Endothelial cell of umbilical vein (primary cell): ENCODE results near the gene NKX1-1. TPM values are rescaled to one million over a fixed set of nuclear protein-coding genes. Genes with fewer than 3 reads are reported as not detected.

Experiments used
- BruUV-seq: library from RNA; stranded (reverse); fragments of 400-500 nt; replicated peaks from 2 replicates; lab custom pipeline; 2021; lab: Mats Ljungman, UMichigan
- CTCF ChIA-PET: fragments of 300-600, 350-600 bp; sonication (Branson Sonifier 250); formaldehyde crosslinking; loops from one replicate; lab custom pipeline; 2021; ENCODE audit warnings: antibody characterized with exemption, inconsistent platforms; lab: Charles Lee
- POLR2A ChIA-PET: fragments of 300-600, 350-600 bp; sonication (Branson Sonifier 250); formaldehyde crosslinking; loops from one replicate; lab custom pipeline; 2021; ENCODE audit warnings: antibody characterized with exemption, inconsistent platforms; lab: Charles Lee
- DNase-seq: peaks from one replicate; pipeline ENCODE4 v3.0.0-alpha.2; 2011; ENCODE audit warnings: low read depth, low spot score
- FAIRE-seq: peaks from 2 replicates; lab custom pipeline; 2011; peaks lifted over from hg19 to GRCh38; lab: Jason Lieb, UNC
- H2AFZ ChIP-seq: 2 replicates; pipeline ENCODE4 v1.6.0; 2012; ENCODE audit warnings: low read depth, low read length, control low read depth, inconsistent platforms
- H3K27ac ChIP-seq: 2 replicates; pipeline ENCODE4 v1.5.1; 2011; ENCODE audit warnings: low read depth, mild to moderate bottlenecking, control low read depth, low read length, moderate library complexity; ENCODE audit not compliant: insufficient read depth
- H3K27me3 ChIP-seq, 2 experiments: 2 replicates each; pipeline versions ENCODE4 v1.6.0 to v1.6.1; 2011; ENCODE audit warnings: low read length in 2 of 2, mixed read lengths in 1 of 2; ENCODE audit not compliant: control insufficient read depth in 2 of 2, insufficient read depth in 2 of 2
- H3K36me3 ChIP-seq, 2 experiments: 2 replicates in 1 of 2; 3 replicates in 1 of 2; pipeline ENCODE4 v1.5.1; 2011; ENCODE audit warnings: low read length in 2 of 2, mild to moderate bottlenecking in 1 of 2, moderate library complexity in 1 of 2; ENCODE audit not compliant: control insufficient read depth in 2 of 2, insufficient read depth in 2 of 2; ENCODE audit errors: extremely low read depth in 1 of 2
- H3K4me1 ChIP-seq: 3 replicates; pipeline ENCODE4 v1.5.1; 2011; ENCODE audit warnings: mild to moderate bottlenecking, low read length; ENCODE audit not compliant: control insufficient read depth, insufficient read depth; ENCODE audit errors: extremely low read depth
- H3K4me2 ChIP-seq: 2 replicates; pipeline ENCODE4 v1.6.1; 2011; ENCODE audit warnings: low read length, control low read depth, mixed read lengths; ENCODE audit not compliant: insufficient read depth
- H3K4me3 ChIP-seq, 3 experiments: fragments of 200-600 bp in 1 of 3; sonication (generic), shearing (Covaris generic) in 1 of 3; replicated peaks in 1 of 3; 2 replicates each; pipeline ENCODE4 v1.5.1; 2011 to 2016; ENCODE audit warnings: control low read depth in 3 of 3, low read length in 3 of 3, mild to moderate bottlenecking in 2 of 3, inconsistent platforms in 1 of 3, low read depth in 1 of 3, moderate library complexity in 1 of 3; ENCODE audit not compliant: insufficient read depth in 1 of 3
- H3K79me2 ChIP-seq: 2 replicates; pipeline ENCODE4 v1.6.0; 2012; ENCODE audit warnings: low read length, inconsistent platforms; ENCODE audit not compliant: control insufficient read depth, insufficient read depth
- H3K9ac ChIP-seq: replicated peaks from 2 replicates; pipeline ENCODE3; 2011; ENCODE audit warnings: low read length, control low read depth; ENCODE audit not compliant: insufficient read depth; ENCODE audit errors: extremely low read depth
- H3K9me1 ChIP-seq: replicated peaks from 3 replicates; pipeline ENCODE4 v1.6.0; 2011; ENCODE audit warnings: mild to moderate bottlenecking, low read length; ENCODE audit not compliant: control insufficient read depth, insufficient read depth; ENCODE audit errors: extremely low read depth
- H3K9me3 ChIP-seq: replicated peaks from 2 replicates; pipeline ENCODE4 v1.5.1; 2012; ENCODE audit warnings: low read length, inconsistent platforms; ENCODE audit not compliant: control insufficient read depth, insufficient read depth
- H4K20me1 ChIP-seq: replicated peaks from 2 replicates; pipeline ENCODE3; 2011; ENCODE audit warnings: mild to moderate bottlenecking, low read length; ENCODE audit not compliant: control insufficient read depth, insufficient read depth; ENCODE audit errors: extremely low read depth
- EZH2 ChIP-seq: IDR thresholded peaks from 2 replicates; pipeline ENCODE4 v1.6.1; 2012; ENCODE audit warnings: borderline replicate concordance, low read depth, mild to moderate bottlenecking, moderate library complexity, low read length, inconsistent platforms; ENCODE audit not compliant: severe bottlenecking
- FOS ChIP-seq: IDR thresholded peaks from 2 replicates; pipeline ENCODE4 v1.6.1; 2011; ENCODE audit warnings: mild to moderate bottlenecking, low read length, moderate library complexity, borderline replicate concordance; ENCODE audit not compliant: insufficient read depth
- GATA2 ChIP-seq: IDR thresholded peaks from 2 replicates; pipeline ENCODE4 v1.7.0; 2011; ENCODE audit warnings: low read depth, mild to moderate bottlenecking, moderate library complexity, mixed read lengths, low read length; ENCODE audit not compliant: insufficient read length, insufficient read depth
- JUN ChIP-seq: IDR thresholded peaks from 2 replicates; pipeline ENCODE4 v1.6.1; 2011; ENCODE audit warnings: borderline replicate concordance, low read depth; ENCODE audit not compliant: insufficient read length, insufficient read depth
- POLR2A ChIP-seq: IDR thresholded peaks from 2 replicates; pipeline ENCODE4 v1.6.1; 2012; ENCODE audit warnings: low read depth, mild to moderate bottlenecking, control low read depth, low read length
- POLR2AphosphoS5 ChIP-seq: IDR thresholded peaks from 2 replicates; pipeline ENCODE4 v1.6.1; 2012; ENCODE audit warnings: low read depth, mild to moderate bottlenecking, control low read depth, low read length, moderate library complexity; ENCODE audit not compliant: insufficient read depth
- dilution Hi-C: fragments of 300-500 bp; cut with MboI; formaldehyde crosslinking; loops from one replicate; pipeline ENCODE4 v1.15.0; 2019; ENCODE audit warnings: low sequenced_read_pairs; ENCODE audit not compliant: extremely low pct_ligation_motif_present
- intact Hi-C: fragments of 100-400 bp; cut with micrococcal nuclease; formaldehyde crosslinking; loops from one replicate; pipeline ENCODE4 v1.10.0; 2022
- polyA plus RNA-seq, 4 experiments: library from polyadenylated mRNA; depleted of rRNA in 3 of 4; stranded (reverse) in 3 of 4; unstranded in 1 of 4; fragments of >200 nt; gene quantifications; 2 replicates each; pipeline versions ENCODE4 v1.2.1 to v1.2.3, GENCODE V29; 2011 to 2012; ENCODE audit warnings: missing spikeins in 1 of 4
- total RNA-seq: library from RNA; stranded (reverse); gene quantifications from 2 replicates; pipeline ENCODE4 v1.2.3, GENCODE V29; 2021
- TF ChIP-seq, protein P1 (sequence below), 2 donors: IDR thresholded peaks; 1 replicate in 1 of 2; 2 replicates in 1 of 2; pipeline ENCODE4 v1.5.1; 2011; ENCODE audit warnings: low read length in 2 of 2, mild to moderate bottlenecking in 2 of 2, moderate library complexity in 2 of 2, control low read depth in 1 of 2, inconsistent platforms in 1 of 2, low read depth in 1 of 2; ENCODE audit not compliant: insufficient read depth in 1 of 2; ENCODE audit errors: extremely low read depth in 1 of 2
- TF ChIP-seq, protein P2 (sequence below): IDR thresholded peaks from 2 replicates; pipeline ENCODE4 v1.6.1; 2011; ENCODE audit not compliant: insufficient read depth, insufficient read length

Gene NKX1-1
- total and polyA plus RNA-seq, 2 donors (not counting 3 experiments of a cell fraction or from before 2014, with no cell fraction given), result not detected

DNA sequence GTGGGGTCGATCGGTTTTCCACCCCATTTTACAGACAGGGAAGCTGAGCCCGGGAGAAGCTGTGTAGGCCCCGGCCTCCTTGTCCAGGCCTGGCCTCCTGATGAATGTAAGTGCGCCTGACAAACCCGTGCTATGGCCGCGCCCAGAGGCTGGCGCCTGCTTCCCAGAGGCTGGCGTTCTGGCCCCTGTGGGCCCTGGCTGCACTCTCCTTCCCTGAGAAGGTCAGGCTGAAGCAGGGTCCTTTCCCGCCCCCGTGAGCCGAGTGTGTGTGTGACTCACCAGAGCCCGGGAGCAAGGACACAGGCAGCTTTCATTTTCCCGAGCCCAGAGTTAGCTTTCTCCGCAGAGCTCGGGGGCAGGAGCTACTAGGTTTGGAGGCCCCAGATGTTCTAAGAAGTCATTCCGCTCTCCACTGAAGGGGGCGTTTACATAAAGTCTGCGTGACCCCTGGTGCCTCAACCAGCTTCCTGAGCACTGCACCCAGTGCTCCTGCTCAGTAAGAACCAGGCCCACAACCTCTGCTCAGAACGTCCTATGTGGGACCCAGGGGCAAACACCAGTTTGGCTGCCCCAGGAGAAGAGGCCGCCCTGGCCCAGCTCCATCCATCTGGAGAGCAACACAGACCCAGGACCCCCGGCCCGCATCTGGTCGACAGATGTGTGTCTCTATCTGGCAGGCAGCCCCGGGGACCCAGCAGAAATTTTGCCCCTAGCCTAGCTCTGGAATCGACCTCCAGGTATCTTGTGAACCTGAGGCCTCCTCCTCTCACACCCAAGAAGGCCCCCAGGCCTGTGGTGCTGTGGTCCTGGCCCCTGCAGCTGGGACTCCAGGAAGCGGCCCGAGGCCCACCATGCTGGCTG lies 45.6 kb downstream of the NKX1-1 start:
- H3K4me2 ChIP-seq, result no peak overlapping the region
- no peaks in the 10 kb centered on the region for H3K4me1 ChIP-seq
- ChIA-PET CTCF (interaction anchor here (1.2 kb wide), 1 partner anchor 8 kb away, joined by 3 read pairs; no protein-coding TSS in a partner anchor), POLR2A (no interaction called here)
- TF ChIP-seq, protein P1, sequence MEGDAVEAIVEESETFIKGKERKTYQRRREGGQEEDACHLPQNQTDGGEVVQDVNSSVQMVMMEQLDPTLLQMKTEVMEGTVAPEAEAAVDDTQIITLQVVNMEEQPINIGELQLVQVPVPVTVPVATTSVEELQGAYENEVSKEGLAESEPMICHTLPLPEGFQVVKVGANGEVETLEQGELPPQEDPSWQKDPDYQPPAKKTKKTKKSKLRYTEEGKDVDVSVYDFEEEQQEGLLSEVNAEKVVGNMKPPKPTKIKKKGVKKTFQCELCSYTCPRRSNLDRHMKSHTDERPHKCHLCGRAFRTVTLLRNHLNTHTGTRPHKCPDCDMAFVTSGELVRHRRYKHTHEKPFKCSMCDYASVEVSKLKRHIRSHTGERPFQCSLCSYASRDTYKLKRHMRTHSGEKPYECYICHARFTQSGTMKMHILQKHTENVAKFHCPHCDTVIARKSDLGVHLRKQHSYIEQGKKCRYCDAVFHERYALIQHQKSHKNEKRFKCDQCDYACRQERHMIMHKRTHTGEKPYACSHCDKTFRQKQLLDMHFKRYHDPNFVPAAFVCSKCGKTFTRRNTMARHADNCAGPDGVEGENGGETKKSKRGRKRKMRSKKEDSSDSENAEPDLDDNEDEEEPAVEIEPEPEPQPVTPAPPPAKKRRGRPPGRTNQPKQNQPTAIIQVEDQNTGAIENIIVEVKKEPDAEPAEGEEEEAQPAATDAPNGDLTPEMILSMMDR (IDR thresholded peaks at IDR 0.05; ENCODE audit: extremely low read depth in 1 of 2, insufficient read depth in 1 of 2, low read depth in 1 of 2, low read length in 2 of 2), result no peak
- TF ChIP-seq GATA2, result no peak
- no peak for TF ChIP-seq FOS
- no peak for TF ChIP-seq JUN
- TF ChIP-seq POLR2AphosphoS5, result no peak
- TF ChIP-seq, protein P2, sequence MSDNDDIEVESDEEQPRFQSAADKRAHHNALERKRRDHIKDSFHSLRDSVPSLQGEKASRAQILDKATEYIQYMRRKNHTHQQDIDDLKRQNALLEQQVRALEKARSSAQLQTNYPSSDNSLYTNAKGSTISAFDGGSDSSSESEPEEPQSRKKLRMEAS, result no peak
- no peak for TF ChIP-seq EZH2
- TF ChIP-seq POLR2A, result no peak
- no peaks in the 10 kb centered on the region for H4K20me1 ChIP-seq
- H3K79me2 ChIP-seq, result no peaks in the 10 kb centered on the region
- H3K9me3 ChIP-seq, result no peaks in the 10 kb centered on the region
- H2AFZ ChIP-seq, result no peak overlapping the region
- FAIRE-seq (no peak), DNase-seq (no peak)
- H3K27ac ChIP-seq, result no peak overlapping the region
- no peaks in the 10 kb centered on the region for H3K9me1 ChIP-seq
- intact Hi-C loops, result no loop called here
- no TSS peak for BruUV-seq
- H3K4me3 ChIP-seq, result no peak overlapping the region
- H3K27me3 ChIP-seq, result no peaks in the 10 kb centered on the region
- dilution Hi-C loops, result no loop called here
- no peaks in the 10 kb centered on the region for H3K36me3 ChIP-seq
- no peak overlapping the region for H3K9ac ChIP-seq
